Epidermal melanocyte (primary cell): ENCODE data around the gene NAGLU.
"Not testable (repeated sequence)": the region's sequence is repeated elsewhere in the genome, so short reads cannot be mapped to it uniquely, and the experiment has no call there.

Source experiments
- DNase-seq: peaks from one replicate; pipeline ENCODE4 v3.0.0; 2011; ENCODE audit warnings: low spot score; ENCODE audit not compliant: insufficient read length

The NAGLU gene

GRCh38 chr17:42521036-42521435 is 15.0 kb upstream of the NAGLU start:
- no peak for DNase-seq

DNA sequence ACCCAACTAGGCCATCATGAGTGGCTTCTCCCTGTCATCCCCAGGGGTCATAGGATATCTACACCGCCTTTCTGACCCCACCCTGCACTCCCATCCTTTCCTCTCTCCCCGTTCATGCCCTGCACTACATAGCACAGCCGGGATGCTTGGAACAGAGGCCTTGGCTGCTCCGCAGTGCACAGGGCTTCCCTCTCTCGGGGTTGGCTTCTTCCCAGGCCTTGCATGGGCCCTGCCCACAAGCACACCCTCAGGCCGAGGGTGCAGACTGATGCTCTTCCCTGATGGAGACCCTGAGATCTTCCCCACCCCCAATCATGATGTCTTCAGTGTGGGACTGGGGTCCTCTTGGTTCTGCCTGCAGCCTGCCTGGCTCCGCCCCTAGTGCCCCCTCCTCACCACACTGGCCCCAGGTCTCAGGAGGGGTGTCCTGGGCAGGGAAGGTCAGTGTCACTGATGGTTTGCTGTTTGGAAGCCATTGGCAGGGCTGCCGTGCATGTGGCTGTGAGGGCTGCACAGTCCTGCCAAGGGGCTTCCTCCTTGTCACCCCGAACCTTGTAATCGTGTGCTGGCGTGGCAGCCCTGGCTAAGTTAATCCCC is 14.3 kb upstream of the NAGLU start:
- DNase-seq: no peak

DNA sequence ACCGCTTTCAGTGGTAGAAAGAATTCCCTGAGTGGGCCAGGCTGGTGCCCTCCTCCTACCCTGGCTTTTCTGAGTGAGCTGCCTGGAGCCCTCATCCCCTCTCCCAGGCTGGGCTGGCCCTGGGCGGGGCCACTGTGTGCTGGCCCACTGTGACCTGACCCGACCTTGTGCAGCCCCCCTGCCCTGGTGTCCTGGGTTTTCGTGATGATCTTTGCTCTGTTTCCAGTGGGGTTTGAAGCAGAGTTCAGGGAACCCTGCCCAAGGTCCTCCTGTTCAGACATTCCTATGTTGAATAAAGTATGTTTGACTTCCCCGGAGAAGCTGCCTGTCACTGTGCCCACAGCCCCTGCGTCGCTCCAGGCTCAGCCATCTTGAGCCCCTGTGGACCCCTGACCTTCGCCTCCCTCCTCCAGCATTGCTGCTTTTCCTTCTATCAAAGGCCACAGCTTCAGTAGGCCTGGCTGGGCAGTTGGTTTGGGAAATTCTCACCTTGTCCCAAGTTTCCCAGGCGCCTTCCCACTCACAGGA is 13.7 kb upstream of the NAGLU start:
- DNase-seq: no peak

DNA sequence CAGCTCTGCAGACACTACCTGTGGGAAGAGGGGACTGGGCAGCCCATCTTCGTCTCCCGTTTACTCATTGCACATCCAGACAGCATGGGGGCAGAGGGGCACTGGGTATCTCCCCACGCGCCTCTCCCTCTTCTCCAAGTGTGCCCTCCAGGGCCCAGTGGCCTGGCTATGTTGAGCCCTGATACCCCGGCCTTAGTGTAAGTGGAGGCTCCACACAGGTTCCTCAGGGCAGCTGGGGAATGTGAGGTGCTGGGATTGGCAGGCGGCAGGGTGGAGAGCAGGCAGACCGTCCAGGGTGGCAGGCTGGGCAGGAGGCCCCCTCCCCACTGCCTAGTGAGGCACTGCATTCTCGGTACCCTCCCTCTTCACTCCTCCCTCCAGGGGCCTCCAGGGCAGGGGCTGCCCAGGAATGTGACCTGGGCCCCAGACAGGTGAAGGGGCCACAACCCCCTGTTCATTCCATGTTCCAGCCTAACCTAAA is 13.2 kb upstream of the NAGLU start:
- DNase-seq: no peak

GRCh38 chr17:42525221-42525620 is 10.8 kb upstream of the NAGLU start:
- DNase-seq: no peak

GRCh38 chr17:42526031-42526444 is 10.0 kb upstream of the NAGLU start:
- no peak for DNase-seq

DNA sequence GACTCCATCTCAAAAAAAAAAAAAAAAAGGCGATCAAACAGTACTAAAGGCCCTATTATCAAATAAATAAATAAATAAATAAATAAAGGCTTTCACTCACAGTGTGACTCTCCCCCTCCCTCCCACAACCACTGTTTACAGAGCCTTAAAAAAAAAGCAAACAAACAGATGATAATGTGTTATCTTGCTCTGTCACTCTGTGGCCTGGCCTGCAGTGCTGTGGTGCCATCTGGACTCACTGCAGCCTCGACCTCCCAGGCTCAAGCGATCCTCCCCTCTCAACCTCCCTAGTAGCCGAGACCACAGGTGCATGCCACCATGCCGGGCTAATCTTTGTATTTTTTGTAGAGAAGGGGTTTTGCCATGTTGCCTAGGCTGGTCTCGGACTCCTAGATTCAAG is 8.1 kb upstream of the NAGLU start:
- DNase-seq: no peak

- DNase-seq: no peak
Measured at GRCh38 chr17:42529061-42529460, 7.0 kb upstream of the NAGLU start.

DNA sequence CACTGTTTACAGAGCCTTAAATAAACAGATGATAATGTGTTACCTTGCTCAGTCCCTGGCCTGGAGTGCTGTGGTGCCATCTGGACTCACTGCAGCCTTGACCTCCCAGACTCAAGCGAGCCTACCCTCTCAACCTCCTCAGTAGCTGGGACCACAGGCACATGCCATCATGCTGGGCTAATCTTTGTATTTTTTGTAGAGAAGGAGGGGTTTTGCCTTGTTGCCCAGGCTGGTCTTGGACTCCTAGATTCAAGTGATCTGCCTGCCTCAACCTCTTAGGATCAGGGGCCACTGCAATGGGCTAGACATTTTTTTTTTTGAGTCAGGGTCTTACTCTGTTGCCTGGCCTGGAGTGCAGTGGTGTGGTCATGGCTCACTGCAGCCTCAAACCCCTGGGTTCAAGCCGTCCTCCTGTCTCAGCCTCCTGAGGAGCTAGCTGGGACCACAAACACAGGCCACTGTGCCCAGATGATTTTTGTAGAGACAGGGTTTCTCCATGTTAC is 5.0 kb upstream of the NAGLU start:
- no peak for DNase-seq

DNA sequence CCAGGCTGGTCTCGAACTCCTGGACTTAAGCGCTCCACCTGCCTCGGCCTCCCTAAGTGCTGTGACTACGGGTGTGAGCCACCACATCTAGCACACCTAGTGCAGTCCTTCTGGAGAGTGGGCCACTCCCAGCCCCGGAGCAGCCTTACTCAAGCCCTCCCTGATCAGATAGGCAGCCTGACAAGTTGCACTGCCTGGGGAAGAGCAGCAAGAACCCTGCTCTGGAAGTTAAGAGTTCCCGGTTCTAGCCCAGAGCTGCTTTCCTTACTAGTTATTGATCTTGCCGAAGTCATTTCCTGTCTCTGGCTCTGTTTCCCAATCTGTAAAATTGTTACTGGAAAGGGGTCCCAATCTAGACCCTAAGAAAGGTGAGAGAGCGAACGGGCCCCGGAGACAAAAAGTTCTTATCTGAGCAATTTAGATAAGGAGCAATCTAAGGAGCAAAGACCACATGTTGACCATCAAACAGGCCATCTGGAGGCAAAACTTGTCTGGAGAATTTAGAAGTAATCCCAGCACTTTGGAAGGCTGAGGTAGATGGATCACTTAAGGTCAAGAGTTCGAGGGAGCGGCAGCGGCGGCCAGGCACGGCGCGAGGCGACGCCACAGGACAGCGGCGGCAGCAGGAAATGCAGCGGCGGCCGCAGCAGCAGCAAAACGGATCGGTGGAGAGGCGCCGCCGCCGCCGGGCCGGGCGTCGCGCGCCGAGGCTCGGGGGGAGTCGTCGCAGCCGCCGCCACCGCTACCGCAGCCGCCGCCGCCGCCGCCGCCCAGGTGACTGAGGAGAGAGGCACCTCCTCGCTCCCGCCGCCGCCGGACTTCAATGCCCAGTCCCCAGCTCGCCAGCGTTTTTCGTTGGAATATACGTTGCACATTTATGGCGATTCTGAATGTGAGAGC is 4.3 kb upstream of the NAGLU start:
- DNase-seq: peak; percentile 17

- DNase-seq: no peak
Measured at GRCh38 chr17:42535155-42536047, 640 bp upstream of the NAGLU start.

DNA sequence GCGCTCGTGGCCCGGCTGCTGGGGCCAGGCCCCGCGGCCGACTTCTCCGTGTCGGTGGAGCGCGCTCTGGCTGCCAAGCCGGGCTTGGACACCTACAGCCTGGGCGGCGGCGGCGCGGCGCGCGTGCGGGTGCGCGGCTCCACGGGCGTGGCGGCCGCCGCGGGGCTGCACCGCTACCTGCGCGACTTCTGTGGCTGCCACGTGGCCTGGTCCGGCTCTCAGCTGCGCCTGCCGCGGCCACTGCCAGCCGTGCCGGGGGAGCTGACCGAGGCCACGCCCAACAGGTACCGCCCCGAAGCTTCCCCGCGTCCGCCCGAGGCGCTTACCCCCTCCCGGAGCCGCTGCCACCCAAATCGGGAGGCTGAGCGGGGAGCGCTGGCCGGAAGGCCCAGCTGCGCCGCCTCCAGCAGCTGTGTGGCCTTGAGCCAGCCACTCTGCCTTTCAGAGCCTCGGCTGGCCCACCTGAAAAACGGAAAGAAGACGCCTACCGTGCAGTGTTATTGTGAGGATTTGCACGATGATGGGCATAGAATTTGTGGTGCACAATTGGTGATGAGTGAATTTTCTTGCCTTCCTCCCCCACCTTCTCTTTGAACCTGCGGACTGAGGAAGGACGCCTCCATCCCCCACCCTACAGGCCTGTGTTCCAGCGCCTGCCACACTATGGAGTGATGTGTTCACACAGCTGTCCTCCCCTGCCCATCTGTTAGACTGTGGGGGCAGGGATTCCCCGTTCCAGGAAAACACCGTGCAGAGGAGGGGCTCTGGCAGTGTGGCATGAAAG is 523 bp downstream of the NAGLU start:
- DNase-seq: peak; percentile 88

DNA sequence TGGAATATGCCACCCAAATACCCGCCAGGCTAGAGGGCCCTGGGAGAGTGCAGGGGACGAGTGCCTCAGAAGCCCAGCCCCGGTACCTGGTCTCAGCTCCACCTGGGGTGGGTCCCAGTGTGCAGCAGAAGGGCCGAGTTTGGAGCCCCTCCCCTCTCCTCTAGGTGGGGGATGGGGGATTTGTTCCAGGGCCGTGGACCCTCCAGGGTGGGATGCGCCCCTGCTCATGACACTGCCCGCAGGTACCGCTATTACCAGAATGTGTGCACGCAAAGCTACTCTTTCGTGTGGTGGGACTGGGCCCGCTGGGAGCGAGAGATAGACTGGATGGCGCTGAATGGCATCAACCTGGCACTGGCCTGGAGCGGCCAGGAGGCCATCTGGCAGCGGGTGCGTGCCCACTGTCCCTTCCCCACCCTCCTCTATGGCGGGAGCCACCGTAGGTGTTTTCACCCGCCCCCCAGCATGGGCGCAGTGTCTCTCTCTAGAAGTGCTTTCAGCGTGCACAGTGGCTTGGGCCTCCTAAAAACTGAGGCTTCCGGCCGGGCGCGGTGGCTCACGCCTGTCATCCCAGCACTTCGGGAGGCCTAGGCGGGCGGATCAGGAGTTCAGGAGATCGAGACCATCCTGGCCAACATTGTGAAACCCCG is 1.2 kb downstream of the NAGLU start:
- no peak for DNase-seq

- no peak for DNase-seq
Measured at GRCh38 chr17:42537826-42538451, 1.9 kb downstream of the NAGLU start.

DNA sequence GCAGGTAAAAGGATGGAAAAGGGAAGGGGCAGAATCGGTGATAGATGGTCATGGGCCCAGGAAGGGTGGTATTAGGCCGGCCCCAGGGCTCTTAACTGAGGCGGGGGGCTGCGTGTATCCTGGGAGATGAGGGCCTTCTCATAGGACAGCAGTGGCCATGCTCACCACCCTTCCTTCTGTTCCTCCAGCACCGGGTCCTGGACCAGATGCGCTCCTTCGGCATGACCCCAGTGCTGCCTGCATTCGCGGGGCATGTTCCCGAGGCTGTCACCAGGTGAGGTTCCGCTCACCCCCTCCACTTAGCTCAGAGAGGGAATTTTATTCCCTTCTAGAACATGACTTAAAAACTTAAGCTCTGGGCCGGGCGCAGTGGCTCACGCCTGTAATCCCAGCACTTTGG is 2.4 kb downstream of the NAGLU start:
- DNase-seq: no peak

DNA sequence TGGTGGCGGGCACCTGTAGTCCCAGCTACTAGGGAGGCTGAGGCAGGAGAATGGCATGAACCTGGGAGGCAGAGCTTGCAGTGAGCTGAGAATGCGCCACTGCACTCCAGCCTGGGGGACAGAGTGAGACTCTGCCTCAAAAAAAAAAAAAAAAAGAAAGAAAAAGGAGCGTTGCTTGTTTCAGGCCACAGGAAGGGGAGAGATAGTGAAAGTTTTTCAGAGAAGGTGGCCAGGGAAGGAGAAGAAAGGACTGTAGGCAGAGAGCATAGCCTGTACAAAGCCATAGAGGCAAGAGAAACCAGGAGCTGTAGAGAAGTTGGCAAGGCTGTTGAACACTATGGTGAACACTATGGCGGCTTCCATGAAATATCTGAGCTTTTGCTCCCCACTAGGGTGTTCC is 4.5 kb downstream of the NAGLU start:
- DNase-seq: not testable (repeated sequence)

DNA sequence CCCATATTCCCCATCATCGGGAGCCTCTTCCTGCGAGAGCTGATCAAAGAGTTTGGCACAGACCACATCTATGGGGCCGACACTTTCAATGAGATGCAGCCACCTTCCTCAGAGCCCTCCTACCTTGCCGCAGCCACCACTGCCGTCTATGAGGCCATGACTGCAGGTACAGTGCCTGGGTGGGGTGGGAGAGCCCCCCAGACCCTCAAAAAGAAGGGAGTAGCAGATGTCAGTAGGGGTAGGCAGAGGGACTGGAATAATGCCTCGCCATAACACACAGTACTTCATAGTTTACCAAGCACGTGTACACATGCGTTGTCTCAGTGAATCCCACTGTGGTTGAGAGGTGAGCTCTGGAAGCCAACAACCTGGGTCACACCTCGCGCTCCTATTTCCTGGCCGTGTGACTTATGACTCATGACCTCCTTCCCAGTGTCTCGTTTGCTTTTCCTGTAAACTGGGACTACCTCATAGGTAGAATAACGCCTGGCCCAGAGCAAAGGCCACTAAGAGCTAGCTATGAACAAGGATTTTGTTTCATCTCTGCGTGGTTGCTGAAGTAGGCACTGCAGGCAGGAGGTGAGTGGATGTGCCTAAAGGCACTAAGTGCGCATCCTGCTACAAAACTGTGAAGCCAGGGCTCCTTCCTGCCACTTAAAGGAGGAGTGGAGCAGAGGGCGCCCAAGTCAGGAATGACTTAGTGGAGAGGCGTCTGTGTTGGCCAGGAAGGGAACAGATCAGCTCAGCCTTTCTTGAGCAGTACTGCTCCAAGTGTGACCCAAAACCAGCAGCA is 5.2 kb downstream of the NAGLU start:
- DNase-seq: no peak

- DNase-seq: no peak
Measured at GRCh38 chr17:42543190-42544079, 7.4 kb downstream of the NAGLU start.
